ENCODE measurements around the gene HHIPL2.

The HHIPL2 gene
- long read RNA-seq, donor 1: 0 reads
- long read RNA-seq, donor 2: 0 reads
- long read RNA-seq, donor 3: 0 reads
- long read RNA-seq, donor 4: 0 reads
- long read RNA-seq, donor 5: 0 reads
- long read RNA-seq, donor 6: 0 reads
- long read RNA-seq, donor 7: 0 reads
- long read RNA-seq, donor 8: 0 reads

GRCh38 chr1:222547944-222548671 lies at the start of gene HHIPL2:
Gene HHIPL2 (minus strand): TSS chr1:222548104. CDS start chr1:222548044, 60 bp downstream.
- DNase-seq: peak; percentile 5

DNA sequence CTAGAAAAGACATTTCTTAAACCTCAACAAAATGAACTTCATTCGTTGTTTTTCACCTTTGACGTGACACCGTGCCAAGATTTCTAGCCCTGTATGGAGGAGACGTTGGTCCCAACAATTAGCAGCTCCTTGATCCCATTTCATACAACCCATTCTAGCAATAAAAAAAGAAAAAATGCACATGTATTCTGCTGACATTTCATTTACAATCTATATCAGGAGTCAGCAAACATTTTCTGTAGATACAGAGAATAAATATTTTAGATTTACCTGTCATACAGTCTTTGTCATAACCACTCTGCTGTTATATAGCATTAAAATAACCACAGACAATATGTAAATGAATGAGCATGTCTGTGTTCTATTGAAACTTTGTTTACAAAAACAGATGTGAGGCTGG lies 48.8 kb upstream of the HHIPL2 start:
- no peak for DNase-seq

DNA sequence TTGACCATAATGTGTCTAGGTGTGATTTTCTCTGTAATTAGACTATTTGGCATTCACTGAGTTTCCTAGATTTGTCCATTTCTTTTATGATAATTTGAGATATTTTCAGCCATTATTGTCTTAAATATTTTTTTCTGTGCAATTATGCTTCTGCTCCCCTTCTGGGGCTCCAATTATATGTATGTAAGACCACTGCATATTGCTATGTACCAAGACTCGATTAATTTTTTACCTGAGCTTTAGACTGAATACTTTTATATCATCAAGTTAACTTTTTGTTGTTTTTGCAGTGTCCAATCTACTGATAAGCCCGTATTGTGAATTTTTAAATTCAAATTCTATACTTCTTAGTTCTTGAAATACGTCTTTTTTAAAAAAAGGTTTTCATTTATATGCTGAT lies 46.9 kb upstream of the HHIPL2 start:
- no peak for DNase-seq

GRCh38 chr1:222592171-222592570 lies 44.3 kb upstream of the HHIPL2 start:
- DNase-seq: no peak

DNA sequence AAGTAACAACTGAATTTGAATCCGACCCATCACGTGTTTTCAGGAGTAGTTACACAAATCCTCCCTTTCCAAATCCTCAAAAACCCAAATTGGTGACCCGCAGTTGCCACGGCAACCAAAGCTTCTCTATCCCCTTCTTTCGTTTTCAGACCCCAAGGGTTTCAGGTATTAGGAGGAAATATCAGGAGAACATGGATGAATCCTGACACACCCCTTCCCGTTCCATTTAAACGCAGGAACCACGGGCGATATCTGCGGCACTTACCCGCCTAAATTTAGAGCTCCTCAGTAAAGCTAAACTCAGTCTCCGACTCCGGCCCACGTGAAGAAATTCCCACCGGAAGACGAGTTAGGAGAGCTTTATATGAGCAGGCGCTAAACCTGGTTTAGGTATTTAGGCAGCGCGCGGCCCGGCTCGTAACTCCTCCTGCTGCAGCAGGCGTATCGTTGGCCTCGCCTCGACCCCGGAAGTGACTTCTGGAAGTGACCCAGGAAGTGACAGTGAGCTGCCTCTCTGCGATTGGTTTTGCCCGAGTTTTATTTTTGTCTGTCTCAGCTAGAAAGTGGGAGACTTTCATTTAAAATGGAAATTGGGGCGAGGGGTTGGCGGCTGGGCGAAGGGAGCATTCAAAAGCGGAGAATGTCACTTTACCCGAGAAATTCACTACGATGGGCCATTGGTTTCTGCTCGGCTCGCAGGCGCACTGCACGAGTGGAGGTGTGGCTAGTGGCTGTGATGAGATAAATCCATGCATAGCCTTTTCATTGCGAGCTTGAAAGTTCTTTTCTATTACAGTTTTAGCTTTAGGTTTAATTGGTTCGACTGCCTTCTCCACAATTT lies 41.8 kb upstream of the HHIPL2 start, which contains the start of gene TAF1A:
TSS of gene TAF1A (minus strand) at position 472 of the 841 bp plus-strand sequence.
- DNase-seq: peak; percentile 83

DNA sequence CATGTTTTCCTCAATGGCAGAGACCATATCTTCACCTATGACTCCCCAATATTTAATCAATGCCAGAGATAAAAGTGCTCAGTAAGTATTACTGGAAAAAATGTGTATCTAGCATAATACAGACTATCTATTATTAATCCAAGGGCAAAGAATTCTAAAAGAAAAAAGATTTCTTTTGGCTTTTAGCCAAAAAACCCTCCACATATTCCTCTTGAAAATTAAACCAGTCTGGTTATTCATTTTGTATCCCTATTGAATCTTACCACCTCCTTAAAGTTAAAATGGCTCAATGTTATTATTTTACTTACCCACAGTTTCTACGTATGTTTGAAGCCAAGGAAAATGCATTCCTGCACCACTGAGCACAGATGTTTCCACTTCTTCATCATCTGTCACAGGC lies 40.2 kb upstream of the HHIPL2 start:
- no peak for DNase-seq

- DNase-seq: no peak
These were observed 38.9 kb upstream of the HHIPL2 start for GRCh38 chr1:222586842-222587241.

- no peak for DNase-seq
These were observed 35.2 kb upstream of the HHIPL2 start for GRCh38 chr1:222583079-222583478.

DNA sequence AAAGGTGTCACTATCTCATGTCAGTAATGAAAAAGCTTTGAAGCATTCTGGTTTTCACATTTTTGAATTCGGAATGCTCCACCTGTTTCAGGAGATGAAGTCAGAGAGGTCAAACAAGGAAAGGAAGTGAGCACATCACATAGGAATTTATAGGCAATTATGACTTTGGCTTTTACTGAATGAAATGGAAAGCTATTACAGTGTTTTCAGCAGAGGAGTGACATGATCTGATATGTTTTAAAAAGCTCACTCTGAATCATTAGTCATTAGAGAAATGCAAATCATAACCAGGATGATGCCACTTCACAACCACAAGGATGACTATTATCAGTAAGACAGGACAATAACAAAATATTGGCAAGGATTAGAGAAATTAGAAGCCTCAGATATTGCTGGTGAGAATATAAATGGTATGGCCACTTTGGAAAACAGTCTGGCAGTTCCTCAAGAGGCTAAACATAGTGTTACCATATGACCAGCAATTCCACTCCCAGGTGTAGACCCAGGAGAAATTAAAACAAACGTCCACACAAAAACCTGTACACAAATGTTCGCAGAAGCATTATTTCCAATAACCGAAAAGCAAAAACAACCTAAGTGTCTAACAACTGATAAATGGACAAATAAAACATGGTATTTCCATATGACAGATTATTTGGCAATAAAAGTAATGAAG lies 34.3 kb upstream of the HHIPL2 start:
- DNase-seq: no peak

- DNase-seq: no peak
These were observed 31.4 kb upstream of the HHIPL2 start for GRCh38 chr1:222579316-222579715.

- no peak for DNase-seq
These were observed 22.9 kb upstream of the HHIPL2 start for GRCh38 chr1:222570837-222571236.

DNA sequence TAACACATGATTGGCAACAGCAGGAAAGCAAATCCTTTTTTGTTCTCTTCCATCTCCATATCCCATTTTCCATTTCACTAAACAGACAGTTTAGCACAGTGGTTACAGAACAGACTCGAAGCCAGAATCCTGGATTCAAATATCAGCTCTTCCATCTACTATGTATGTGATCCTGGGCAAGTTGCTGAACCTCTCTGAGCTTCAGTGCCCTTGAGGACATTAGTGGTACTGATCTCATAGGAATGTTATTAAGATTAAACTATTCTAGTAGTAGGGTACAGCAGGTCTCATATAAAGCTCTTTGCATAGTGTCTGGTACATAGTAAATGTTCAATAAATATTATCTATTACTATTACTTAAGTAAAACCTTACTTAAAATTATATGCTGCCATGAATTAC lies 13.8 kb upstream of the HHIPL2 start:
- no peak for DNase-seq

- DNase-seq: no peak
These were observed 9.7 kb upstream of the HHIPL2 start for GRCh38 chr1:222557574-222557973.

DNA sequence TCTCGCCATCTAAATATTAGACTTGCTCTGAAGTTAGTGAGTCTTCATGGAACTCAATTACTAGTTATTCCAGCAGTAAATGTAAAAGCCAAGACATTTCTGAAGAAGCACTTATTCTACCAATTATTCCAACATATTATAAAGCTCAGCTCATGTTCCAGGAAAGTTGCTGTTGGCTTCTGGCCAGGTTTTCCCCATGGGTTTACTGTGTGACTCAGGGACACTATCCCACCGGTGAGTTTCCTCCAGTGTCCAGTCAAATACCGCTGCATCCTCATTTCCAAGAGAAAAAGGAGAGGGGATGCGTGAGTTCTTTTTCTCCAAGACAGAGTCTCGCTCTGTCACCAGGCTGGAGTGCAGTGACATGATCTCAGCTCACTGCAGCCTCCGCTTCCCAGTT lies 9.2 kb upstream of the HHIPL2 start:
- DNase-seq: no peak

- no peak for DNase-seq
These were observed 8.2 kb upstream of the HHIPL2 start for GRCh38 chr1:222555992-222556615.

GRCh38 chr1:222554177-222554576 lies 6.3 kb upstream of the HHIPL2 start:
- DNase-seq: no peak

GRCh38 chr1:222552882-222553281 lies 5.0 kb upstream of the HHIPL2 start:
- DNase-seq: no peak

DNA sequence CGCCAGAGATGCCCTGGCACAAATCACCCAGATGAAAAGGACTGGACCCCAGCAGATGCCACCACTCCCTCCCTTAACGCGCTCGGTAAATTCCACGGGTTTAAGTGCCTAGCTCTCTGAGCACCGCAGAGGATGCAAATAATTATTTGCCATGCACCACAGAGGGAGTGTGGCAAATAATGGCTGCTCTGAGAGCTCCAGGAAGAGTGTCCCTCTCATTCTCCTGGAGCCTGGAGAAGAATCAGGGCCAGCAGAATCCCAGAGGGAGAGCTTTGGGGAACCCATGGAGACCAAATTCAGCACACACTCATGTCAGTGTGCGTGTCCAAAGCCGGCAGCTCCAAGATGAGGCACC lies 667 bp downstream of the HHIPL2 start:
- peak; percentile 8 for DNase-seq

DNA sequence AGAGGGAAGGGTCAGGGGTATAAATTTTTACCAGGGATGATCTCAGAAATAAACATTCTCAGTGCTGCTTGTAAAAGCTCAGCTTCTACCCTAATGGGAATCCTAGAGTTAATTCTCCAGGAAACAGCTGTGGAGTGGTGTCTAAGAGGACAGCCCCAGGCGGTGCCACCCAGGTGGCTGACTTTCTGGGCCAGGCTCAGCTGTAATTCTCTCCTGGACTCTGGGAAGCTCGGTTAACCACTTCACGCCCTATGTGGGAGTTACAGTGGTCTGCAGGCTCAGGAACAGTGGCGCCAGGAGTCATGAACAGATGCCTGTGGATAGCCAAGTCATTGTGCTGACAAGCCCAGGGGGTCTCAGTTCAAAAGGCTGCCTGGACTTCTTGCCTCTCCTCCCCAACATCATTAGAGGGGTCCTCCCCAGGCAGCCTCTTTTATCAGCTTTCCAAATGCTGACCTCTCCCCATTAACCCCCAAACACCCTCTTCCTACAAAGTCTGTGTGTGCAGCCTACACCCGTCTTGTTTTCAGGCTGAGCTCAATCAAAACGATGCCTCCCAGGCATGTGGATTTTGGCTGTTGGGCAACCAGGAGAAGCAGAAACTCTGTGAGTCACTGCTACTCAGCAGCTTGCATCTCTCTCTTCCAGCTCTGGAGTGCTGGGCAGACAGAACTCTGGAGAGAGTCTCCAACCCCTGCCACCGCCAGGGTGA lies 1.2 kb downstream of the HHIPL2 start:
- DNase-seq: peak; percentile 33

- no peak for DNase-seq
These were observed 1.8 kb downstream of the HHIPL2 start for GRCh38 chr1:222546091-222546490.

- no peak for DNase-seq
These were observed 4.1 kb downstream of the HHIPL2 start for GRCh38 chr1:222543817-222544216.

GRCh38 chr1:222540598-222540995 lies 7.3 kb downstream of the HHIPL2 start:
- DNase-seq: no peak
